ENCODE data around the gene RRM2. TPM values are rescaled to one million over a fixed set of nuclear protein-coding genes. Genes with fewer than 3 reads are reported as not detected.

Gene RRM2
- total RNA-seq, 1 experiment from 2014 or later = 163 TPM

DNA sequence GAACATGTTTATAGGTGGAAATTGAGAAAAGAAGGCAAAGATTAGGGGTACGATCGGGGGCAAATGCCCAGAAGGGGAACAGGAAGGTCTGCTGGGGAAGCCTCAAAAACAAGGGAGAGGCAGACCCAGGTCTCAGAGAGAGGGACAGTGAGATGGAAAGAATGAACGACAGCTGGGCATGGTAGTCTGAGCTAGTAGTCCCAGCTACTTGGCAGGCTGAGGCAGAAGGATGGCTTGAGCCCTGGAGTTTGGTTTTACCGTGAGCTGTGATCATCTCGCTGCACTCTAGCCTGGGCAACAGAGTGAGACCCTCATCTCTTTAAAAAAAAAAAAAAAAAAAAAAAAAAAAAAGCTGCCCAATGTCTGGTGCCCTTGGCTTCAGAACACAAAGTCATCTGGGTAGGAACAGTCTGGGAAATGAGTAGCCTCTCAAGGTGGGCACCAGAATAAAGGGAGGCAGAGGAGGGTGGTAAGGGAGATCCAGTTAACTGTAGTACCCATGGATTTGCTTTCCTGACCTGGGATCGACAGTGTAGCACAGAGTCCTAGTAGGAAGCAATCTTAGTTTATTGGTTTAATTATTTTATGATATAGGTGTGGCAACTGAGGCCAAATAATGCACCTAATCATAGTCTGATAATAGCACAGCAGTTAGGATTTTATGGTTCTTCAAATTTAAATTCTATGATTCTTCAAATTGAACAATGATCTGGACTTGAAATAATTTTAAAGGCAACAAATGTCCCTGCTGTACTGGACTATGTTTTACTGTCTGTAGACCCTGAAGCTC, 3.5 kb downstream of the RRM2 start:
- Histone ChIP-seq H4K91ac (ENCODE audit: insufficient read length, low read depth, low read length) (no peak overlapping the region), H3K23ac (ENCODE audit: insufficient read length, low read depth, low read length) (no peak overlapping the region), H3K14ac (ENCODE audit: insufficient read depth, low read length) (no peak overlapping the region), H2BK20ac (ENCODE audit: low read depth, low read length, poor library complexity, severe bottlenecking) (no peak overlapping the region), H2BK15ac (ENCODE audit: low read depth, low read length) (no peak overlapping the region), H2BK12ac (ENCODE audit: insufficient read length, low read depth, low read length) (no peak overlapping the region), H3T11ph (ENCODE audit: low read length) (no peak overlapping the region), H4K5ac (ENCODE audit: insufficient read length, low read depth, low read length) (no peak overlapping the region), H3K56ac (ENCODE audit: insufficient read length, low read depth, low read length) (no peak overlapping the region), H2BK5ac (ENCODE audit: insufficient read length, low read length) (no peak overlapping the region), H3K9ac (ENCODE audit: extremely low read depth, insufficient read length, low read length) (peak overlapping the region; percentile 4), H3K9me3 (ENCODE audit: control insufficient read depth, low read depth, low read length) (no peaks in the 10 kb centered on the region), H3K18ac (ENCODE audit: insufficient read length, low read depth, low read length) (no peak overlapping the region), H3K4me2 (ENCODE audit: insufficient read depth, insufficient read length, low read length) (no peak overlapping the region), H3K79me1 (ENCODE audit: insufficient read depth, low read depth, low read length, poor library complexity, severe bottlenecking) (peaks cover 2% of the 10 kb centered on the region), H3K23me2 (ENCODE audit: insufficient read length, low read depth, low read length, poor library complexity, severe bottlenecking) (peaks cover 16% of the 10 kb centered on the region), H3K4ac (ENCODE audit: low read depth, low read length) (no peak overlapping the region), H2BK120ac (ENCODE audit: low read depth, low read length, poor library complexity, severe bottlenecking) (no peak overlapping the region), H2AFZ (ENCODE audit: low read length) (no peak overlapping the region), H3K4me1 (ENCODE audit: insufficient read depth, low read length) (no peaks in the 10 kb centered on the region), H4K20me1 (ENCODE audit: control insufficient read depth, insufficient read depth, insufficient read length) (no peaks in the 10 kb centered on the region), H3K27me3 (ENCODE audit: insufficient read depth, low read length) (no peaks in the 10 kb centered on the region), H4K8ac (replicated peaks; ENCODE audit: insufficient read length, low read depth, low read length) (no peak overlapping the region), H2AK5ac (ENCODE audit: insufficient read length, low read length) (no peak overlapping the region), H3K79me2 (ENCODE audit: insufficient read depth, low read length) (peaks cover 6% of the 10 kb centered on the region; the same call in 1 of the 2 replicates), H3K27ac (ENCODE audit: insufficient read length, low read depth, low read length) (no peak overlapping the region)
- no peak for DNase-seq
- peak overlapping the region in 1 of 3 experiments; percentile 24; a peak in 1 of 7 replicates for H3K27ac Mint-ChIP-seq
- no peaks in the 10 kb centered on the region; a peak in 1 of 5 replicates for H3K9me3 Mint-ChIP-seq
- WGBS (ENCODE audit: extremely low coverage, insufficient read length, low lambda C conversion rate) = no CpG with 5 or more reads among the region's 6 CpGs
- H3K36me3 Mint-ChIP-seq (ENCODE audit: insufficient read depth in 1 of 3, low read depth in 3 of 3) = peaks cover 60 to 78% (median 76%) of the 10 kb centered on the region in 3 experiments
- no peak for TF ChIP-seq CTCF (conservative IDR thresholded peaks at IDR 0.05)
- H3K4me3 Mint-ChIP-seq = peak overlapping the region in 1 of 2 experiments; percentile 1; a peak in 2 of 5 replicates
- no peaks in the 10 kb centered on the region for H3K27me3 Mint-ChIP-seq (ENCODE audit: low read depth)
- peaks cover 40 to 46% of the 10 kb centered on the region in 2 experiments for H3K4me1 Mint-ChIP-seq
